ENCODE measurements around the gene TRAPPC8.

Gene TRAPPC8

GRCh38 chr18:31798399-31798798 is 144.5 kb downstream of the TRAPPC8 start:
- H3K4me1 ChIP-seq (ENCODE audit: control insufficient read depth, insufficient read depth, low read length): no peaks in the 10 kb centered on the region
- no peak overlapping the region for H3K4me3 ChIP-seq (ENCODE audit: low read length)
- H3K36me3 ChIP-seq (ENCODE audit: control insufficient read depth, insufficient read depth, low read length): no peaks in the 10 kb centered on the region
- no peak overlapping the region for H3K9ac ChIP-seq (ENCODE audit: low read length)
- no peaks in the 10 kb centered on the region for H3K9me3 ChIP-seq (ENCODE audit: control insufficient read depth, low read length)
- no peaks in the 10 kb centered on the region for H3K27me3 ChIP-seq (ENCODE audit: control insufficient read depth, insufficient read depth, low read length)

GRCh38 chr18:31795747-31796146 is 147.2 kb downstream of the TRAPPC8 start:
- no peak overlapping the region for H3K9ac ChIP-seq (ENCODE audit: low read length)
- H3K36me3 ChIP-seq (ENCODE audit: control insufficient read depth, insufficient read depth, low read length): no peaks in the 10 kb centered on the region
- no peaks in the 10 kb centered on the region for H3K4me1 ChIP-seq (ENCODE audit: control insufficient read depth, insufficient read depth, low read length)
- no peaks in the 10 kb centered on the region for H3K9me3 ChIP-seq (ENCODE audit: control insufficient read depth, low read length)
- H3K4me3 ChIP-seq (ENCODE audit: low read length): no peak overlapping the region
- no peaks in the 10 kb centered on the region for H3K27me3 ChIP-seq (ENCODE audit: control insufficient read depth, insufficient read depth, low read length)

- no peaks in the 10 kb centered on the region for H3K4me1 ChIP-seq (ENCODE audit: control insufficient read depth, insufficient read depth, low read length)
- H3K4me3 ChIP-seq (ENCODE audit: low read length): no peak overlapping the region
- no peak overlapping the region for H3K9ac ChIP-seq (ENCODE audit: low read length)
These were observed 149.4 kb downstream of the TRAPPC8 start for GRCh38 chr18:31793531-31793930.

GRCh38 chr18:31792580-31792911 is 150.4 kb downstream of the TRAPPC8 start:
- Histone ChIP-seq H3K4me1 (ENCODE audit: control insufficient read depth, insufficient read depth, low read length) (no peaks in the 10 kb centered on the region), H3K36me3 (ENCODE audit: control insufficient read depth, insufficient read depth, low read length) (no peaks in the 10 kb centered on the region), H3K9ac (ENCODE audit: low read length) (no peak overlapping the region), H3K27me3 (ENCODE audit: control insufficient read depth, insufficient read depth, low read length) (no peaks in the 10 kb centered on the region), H3K9me3 (ENCODE audit: control insufficient read depth, low read length) (no peaks in the 10 kb centered on the region), H3K4me3 (ENCODE audit: low read length) (no peak overlapping the region)

More at GRCh38 chr18:31793531-31793930, 149.4 kb downstream of the TRAPPC8 start:
- H3K27me3 ChIP-seq (ENCODE audit: control insufficient read depth, insufficient read depth, low read length): no peaks in the 10 kb centered on the region
- no peaks in the 10 kb centered on the region for H3K36me3 ChIP-seq (ENCODE audit: control insufficient read depth, insufficient read depth, low read length)
- no peaks in the 10 kb centered on the region for H3K9me3 ChIP-seq (ENCODE audit: control insufficient read depth, low read length)

- Histone ChIP-seq H3K4me1 (ENCODE audit: control insufficient read depth, insufficient read depth, low read length) (no peaks in the 10 kb centered on the region), H3K9ac (ENCODE audit: low read length) (no peak overlapping the region), H3K36me3 (ENCODE audit: control insufficient read depth, insufficient read depth, low read length) (no peaks in the 10 kb centered on the region), H3K9me3 (ENCODE audit: control insufficient read depth, low read length) (no peaks in the 10 kb centered on the region), H3K27me3 (ENCODE audit: control insufficient read depth, insufficient read depth, low read length) (no peaks in the 10 kb centered on the region), H3K4me3 (ENCODE audit: low read length) (no peak overlapping the region)
These were observed 150.9 kb downstream of the TRAPPC8 start for GRCh38 chr18:31791817-31792579.

GRCh38 chr18:31789409-31789808 is 153.5 kb downstream of the TRAPPC8 start:
- Histone ChIP-seq H3K27me3 (ENCODE audit: control insufficient read depth, insufficient read depth, low read length) (no peaks in the 10 kb centered on the region), H3K4me1 (ENCODE audit: control insufficient read depth, insufficient read depth, low read length) (no peaks in the 10 kb centered on the region), H3K36me3 (ENCODE audit: control insufficient read depth, insufficient read depth, low read length) (no peaks in the 10 kb centered on the region), H3K9me3 (ENCODE audit: control insufficient read depth, low read length) (no peaks in the 10 kb centered on the region), H3K4me3 (ENCODE audit: low read length) (no peak overlapping the region), H3K9ac (ENCODE audit: low read length) (no peak overlapping the region)

GRCh38 chr18:31783059-31783458 is 159.9 kb downstream of the TRAPPC8 start:
- Histone ChIP-seq H3K4me1 (ENCODE audit: control insufficient read depth, insufficient read depth, low read length) (no peaks in the 10 kb centered on the region), H3K27me3 (ENCODE audit: control insufficient read depth, insufficient read depth, low read length) (no peaks in the 10 kb centered on the region), H3K36me3 (ENCODE audit: control insufficient read depth, insufficient read depth, low read length) (no peaks in the 10 kb centered on the region), H3K9ac (ENCODE audit: low read length) (no peak overlapping the region), H3K9me3 (ENCODE audit: control insufficient read depth, low read length) (no peaks in the 10 kb centered on the region), H3K4me3 (ENCODE audit: low read length) (no peak overlapping the region)
